Measurements from ENCODE around the gene TBC1D14. TPM values are rescaled to one million over a fixed set of nuclear protein-coding genes. Genes with fewer than 3 reads are reported as not detected.

Gene TBC1D14
- total RNA-seq, 2 experiments from 2014 or later = 38.4 to 44.1 TPM

GRCh38 chr4:7041246-7041645 is 131.6 kb downstream of the TBC1D14 start:
- CTCF ChIA-PET (ENCODE audit: unreplicated experiment) = interaction anchor here (0.6 kb wide), 1 partner anchor 10 kb away, joined by 3 read pairs; no protein-coding TSS in a partner anchor
- Histone ChIP-seq H3K27ac (ENCODE audit: low read depth, low read length, poor library complexity, severe bottlenecking) (no peak overlapping the region), H3K36me3 (ENCODE audit: insufficient read depth, low read length) (no peaks in the 10 kb centered on the region), H3K4me3 (ENCODE audit: low read depth, low read length, poor library complexity, severe bottlenecking) (no peak overlapping the region), H3K9me2 (ENCODE audit: insufficient read depth, low read length) (no peaks in the 10 kb centered on the region), H3K79me2 (ENCODE audit: insufficient read depth, low read depth, low read length) (peaks cover 15% of the 10 kb centered on the region; the same call in 1 of the 2 replicates), H2AFZ (ENCODE audit: low read length) (no peak overlapping the region), H4K20me1 (ENCODE audit: insufficient read depth, low read length) (peaks cover 16% of the 10 kb centered on the region; the same call in 1 of the 2 replicates), H3K9me3 (ENCODE audit: low read length) (no peaks in the 10 kb centered on the region), H3K4me2 (ENCODE audit: low read length) (no peak overlapping the region), H3K4me1 (ENCODE audit: insufficient read depth, low read length, poor library complexity, severe bottlenecking) (peaks cover 29% of the 10 kb centered on the region)
- BruUV-seq (replicated peaks) = TSS peak; percentile 67
- POLR2A ChIA-PET = interaction anchor here (1.7 kb wide), 1 partner anchor 27 kb away, joined by 8 read pairs; the partner anchor contains the start of gene GRPEL1
- intact Hi-C loops (cut with micrococcal nuclease; ENCODE audit: unreplicated experiment) = no loop called here
- no peak for TF ChIP-seq EZH2phosphoT487 (IDR thresholded peaks at IDR 0.05; ENCODE audit: borderline replicate concordance, low read depth, low read length)
- TF ChIP-seq CTCF (conservative IDR thresholded peaks at IDR 0.05; ENCODE audit: low read length) = no peak
- no peak for DNase-seq (ENCODE audit: low spot score)

- Histone ChIP-seq H3K27ac (ENCODE audit: low read depth, low read length, poor library complexity, severe bottlenecking) (no peak overlapping the region), H2AFZ (ENCODE audit: low read length) (peak overlapping the region; percentile 86)
- TF ChIP-seq CTCF (conservative IDR thresholded peaks at IDR 0.05; ENCODE audit: low read length) (no peak), EZH2phosphoT487 (IDR thresholded peaks at IDR 0.05; ENCODE audit: borderline replicate concordance, low read depth, low read length) (no peak)
Measured at GRCh38 chr4:7041801-7042502, 132.3 kb downstream of the TBC1D14 start.

More at GRCh38 chr4:7041801-7042502, 132.3 kb downstream of the TBC1D14 start:
- Histone ChIP-seq H3K4me3 (ENCODE audit: low read depth, low read length, poor library complexity, severe bottlenecking) (peak overlapping the region; percentile 69), H4K20me1 (ENCODE audit: insufficient read depth, low read length) (peaks cover 19% of the 10 kb centered on the region; the same call in 1 of the 2 replicates), H3K9me3 (ENCODE audit: low read length) (no peaks in the 10 kb centered on the region), H3K4me2 (ENCODE audit: low read length) (peak overlapping the region; percentile 75), H3K79me2 (ENCODE audit: insufficient read depth, low read depth, low read length) (peaks cover 18% of the 10 kb centered on the region; the same call in 1 of the 2 replicates), H3K9me2 (ENCODE audit: insufficient read depth, low read length) (no peaks in the 10 kb centered on the region), H3K4me1 (ENCODE audit: insufficient read depth, low read length, poor library complexity, severe bottlenecking) (peaks cover 36% of the 10 kb centered on the region), H3K36me3 (ENCODE audit: insufficient read depth, low read length) (no peaks in the 10 kb centered on the region)
- no TSS peak for BruUV-seq (replicated peaks)
- no peak for DNase-seq (ENCODE audit: low spot score)
- POLR2A ChIA-PET = interaction anchor here (1.7 to 1.9 kb wide), 2 partner anchors 25 to 26 kb away, joined by 7 to 8 read pairs; partner anchors contain the start of gene GRPEL1
- CTCF ChIA-PET (ENCODE audit: unreplicated experiment) = no interaction called here
- intact Hi-C loops (cut with micrococcal nuclease; ENCODE audit: unreplicated experiment) = loop anchor here (2.0 kb wide), 1 partner anchor 55 kb away; no protein-coding TSS in a partner anchor
